K562 (cell line): ENCODE results near the gene OR7A10. TPM values are rescaled to one million over a fixed set of nuclear protein-coding genes. Genes with fewer than 3 reads are reported as not detected.
A peak's percentile ranks its signal among the peaks of the same experiment; 100 is the strongest.

Experiments
- ATF1 ChIP-seq, 2 experiments: fragments of 450-650 bp in 1 of 2; IDR thresholded peaks; 2 replicates each; pipeline ENCODE4 v1.6.1; 2016; ENCODE audit warnings: missing compliant biosample characterization in 1 of 2, missing genetic modification characterization in 1 of 2
- CEBPB ChIP-seq: fragments of 450-650 bp; IDR thresholded peaks from 2 replicates; pipeline ENCODE4 v1.6.1; 2016; ENCODE audit warnings: missing genetic modification characterization, missing compliant biosample characterization
- FOXA3 ChIP-seq, 2 experiments: fragments of 450-650 bp in 1 of 2; sonication (generic) in 1 of 2; formaldehyde crosslinking; IDR thresholded peaks in 1 of 2; conservative IDR thresholded peaks in 1 of 2; 2 replicates each; pipeline versions ENCODE4 v1.4.0 to v1.8.0; 2020 to 2022; ENCODE audit warnings: mild to moderate bottlenecking in 2 of 2, missing genetic modification reagents in 1 of 2
- HIVEP1 ChIP-seq: fragments of 250-450 bp; sonication (Bioruptor Pico); IDR thresholded peaks from 2 replicates; pipeline ENCODE4 v1.4.0; 2020; ENCODE audit warnings: mild to moderate bottlenecking
- MEF2D ChIP-seq: conservative IDR thresholded peaks from 2 replicates; pipeline ENCODE4 v1.6.1; 2016; ENCODE audit warnings: low read depth, missing genetic modification characterization, missing compliant biosample characterization
- NFE2L1 ChIP-seq: fragments of 450-650 bp; IDR thresholded peaks from 2 replicates; pipeline ENCODE4 v1.6.1; 2016; ENCODE audit warnings: missing genetic modification characterization, low read depth, mild to moderate bottlenecking, missing compliant biosample characterization, moderate library complexity, borderline replicate concordance
- NFIX ChIP-seq: fragments of 250-450 bp; sonication (Bioruptor Pico); IDR thresholded peaks from 2 replicates; pipeline ENCODE4 v1.4.0; 2020; ENCODE audit warnings: low read depth, mild to moderate bottlenecking, moderate library complexity
- RBBP5 ChIP-seq: fragments of 200-600 bp; sonication (generic); IDR thresholded peaks from 2 replicates; pipeline ENCODE4 v1.6.1; 2012; ENCODE audit warnings: borderline replicate concordance, mild to moderate bottlenecking, low read length, control low read depth, inconsistent platforms; ENCODE audit not compliant: insufficient read depth, poor library complexity, severe bottlenecking
- SPI1 ChIP-seq: IDR thresholded peaks from 2 replicates; pipeline ENCODE4 v1.6.1; 2011; ENCODE audit warnings: low read depth, low read length, control low read depth, borderline replicate concordance
- TSC22D4 ChIP-seq: fragments of 450-650 bp; IDR thresholded peaks from 2 replicates; pipeline ENCODE4 v1.6.1; 2016; ENCODE audit warnings: missing genetic modification characterization, missing biosample characterization, control low read depth
- ZNF589 ChIP-seq: fragments of 200-800 bp; sonication (Bioruptor generic); IDR thresholded peaks from 2 replicates; pipeline ENCODE4 v1.6.1; 2016; ENCODE audit warnings: low read depth, missing genetic modification characterization, missing compliant biosample characterization
- ZNF699 ChIP-seq: fragments of 250-450 bp; sonication (Bioruptor Pico); IDR thresholded peaks from 2 replicates; pipeline ENCODE4 v1.8.0; 2021; ENCODE audit warnings: mild to moderate bottlenecking, moderate library complexity; ENCODE audit not compliant: insufficient replicate concordance
- polyA plus RNA-seq, 8 experiments: library from polyadenylated mRNA; depleted of rRNA in 4 of 8; stranded (reverse) in 5 of 8; unstranded in 3 of 8; fragments of >200 nt; fragmentation: Nextera tagmentation in 2 of 8; fragmentation: Illumina TruSeq in 1 of 8; extraction: Ambion mirVana in 2 of 8; extraction: Trizol in 1 of 8; gene quantifications; 2 replicates each; pipeline versions ENCODE4 v1.2.1 to v1.2.3, GENCODE V29; 2011 to 2014; ENCODE audit warnings: inconsistent platforms in 1 of 8, missing spikeins in 1 of 8
- total RNA-seq, 7 experiments: library from RNA; depleted of rRNA in 6 of 7; stranded (reverse); fragments of >200 nt in 6 of 7; fragmentation: Illumina TruSeq in 2 of 7; extraction: Trizol in 2 of 7; gene quantifications; 2 replicates each; pipeline versions ENCODE4 v1.2.1 to v1.2.3, GENCODE V29; 2011 to 2021; ENCODE audit warnings: low replicate concordance in 1 of 7
- TF ChIP-seq, protein P1 (sequence below): fragments of 450-650 bp; IDR thresholded peaks from 2 replicates; pipeline ENCODE4 v1.6.1; 2016; ENCODE audit warnings: missing biosample characterization, missing genetic modification characterization
- TF ChIP-seq, protein P2 (sequence below), 2 experiments: IDR thresholded peaks; 2 replicates each; pipeline ENCODE4 v1.6.1; 2011; ENCODE audit warnings: borderline replicate concordance in 1 of 2, control low read depth in 1 of 2, low read depth in 1 of 2, low read length in 1 of 2, mild to moderate bottlenecking in 1 of 2, mixed read lengths in 1 of 2, moderate library complexity in 1 of 2; ENCODE audit not compliant: insufficient read depth in 1 of 2, insufficient read length in 1 of 2, poor library complexity in 1 of 2, severe bottlenecking in 1 of 2; ENCODE audit errors: extremely low read depth in 1 of 2
- TF ChIP-seq, protein P3 (sequence below): sonication (generic); formaldehyde crosslinking; IDR thresholded peaks from 2 replicates; pipeline ENCODE4 v1.8.0; 2022; ENCODE audit warnings: missing genetic modification reagents, mild to moderate bottlenecking, moderate library complexity, borderline replicate concordance
- TF ChIP-seq, protein P4 (sequence below): fragments of 250-450 bp; sonication (Bioruptor Pico); IDR thresholded peaks from 2 replicates; pipeline ENCODE4 v1.5.0; 2021; ENCODE audit warnings: mild to moderate bottlenecking, borderline replicate concordance
- TF ChIP-seq, protein P5 (sequence below): fragments of 450-650 bp; IDR thresholded peaks from 2 replicates; pipeline ENCODE4 v1.6.1; 2014; ENCODE audit warnings: low read depth, mild to moderate bottlenecking, moderate library complexity, borderline replicate concordance
- TF ChIP-seq, protein P6 (sequence below), 2 experiments: fragments of 250-450 bp in 1 of 2; fragments of 450-650 bp in 1 of 2; sonication (Bioruptor Pico) in 1 of 2; IDR thresholded peaks; 2 replicates each; pipeline versions ENCODE4 v1.6.1 to v1.8.0; 2016 to 2021; ENCODE audit warnings: mild to moderate bottlenecking in 2 of 2, moderate library complexity in 2 of 2, missing compliant biosample characterization in 1 of 2, missing genetic modification characterization in 1 of 2

The OR7A10 gene
- total and polyA plus RNA-seq, 9 of the 15 experiments (the other 6 are each of a cell fraction or from before 2014, with no cell fraction given) = not detected

DNA sequence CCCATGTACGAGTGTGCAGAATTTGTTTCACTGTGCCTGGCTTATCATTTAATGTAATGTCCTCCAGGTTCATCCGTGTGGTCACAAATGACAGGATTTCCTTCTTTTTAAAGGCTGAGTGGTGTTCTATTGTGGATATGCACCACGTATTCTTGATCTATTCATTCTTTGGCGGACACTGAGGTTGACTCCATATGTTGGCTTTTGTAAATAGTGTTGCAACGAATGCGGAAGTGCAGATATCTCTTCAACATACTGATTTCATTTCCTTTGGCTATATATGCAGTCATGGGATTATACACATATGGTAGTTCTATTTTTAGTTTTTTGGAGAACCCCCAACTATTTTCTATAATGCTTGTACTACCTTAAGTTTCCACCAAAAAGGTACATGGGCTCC lies 26.8 kb downstream of the OR7A10 start (continued):
- TF ChIP-seq FOXA3 (CRISPR knock-in tag; conservative IDR thresholded peaks at IDR 0.05 in 1 of 2, IDR thresholded peaks at IDR 0.05 in 1 of 2) = peak in 1 of 2 experiments; percentile 48; a peak in 2 of 4 replicates
- TF ChIP-seq, protein P1, sequence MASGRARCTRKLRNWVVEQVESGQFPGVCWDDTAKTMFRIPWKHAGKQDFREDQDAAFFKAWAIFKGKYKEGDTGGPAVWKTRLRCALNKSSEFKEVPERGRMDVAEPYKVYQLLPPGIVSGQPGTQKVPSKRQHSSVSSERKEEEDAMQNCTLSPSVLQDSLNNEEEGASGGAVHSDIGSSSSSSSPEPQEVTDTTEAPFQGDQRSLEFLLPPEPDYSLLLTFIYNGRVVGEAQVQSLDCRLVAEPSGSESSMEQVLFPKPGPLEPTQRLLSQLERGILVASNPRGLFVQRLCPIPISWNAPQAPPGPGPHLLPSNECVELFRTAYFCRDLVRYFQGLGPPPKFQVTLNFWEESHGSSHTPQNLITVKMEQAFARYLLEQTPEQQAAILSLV (tag) = no peak
- TF ChIP-seq, protein P2, sequence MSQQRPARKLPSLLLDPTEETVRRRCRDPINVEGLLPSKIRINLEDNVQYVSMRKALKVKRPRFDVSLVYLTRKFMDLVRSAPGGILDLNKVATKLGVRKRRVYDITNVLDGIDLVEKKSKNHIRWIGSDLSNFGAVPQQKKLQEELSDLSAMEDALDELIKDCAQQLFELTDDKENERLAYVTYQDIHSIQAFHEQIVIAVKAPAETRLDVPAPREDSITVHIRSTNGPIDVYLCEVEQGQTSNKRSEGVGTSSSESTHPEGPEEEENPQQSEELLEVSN (IDR thresholded peaks at IDR 0.05; ENCODE audit: borderline replicate concordance in 1 of 2, extremely low read depth in 1 of 2, insufficient read depth in 1 of 2, insufficient read length in 1 of 2, low read depth in 1 of 2, low read length in 1 of 2, poor library complexity in 1 of 2, severe bottlenecking in 1 of 2) = no peak
- TF ChIP-seq, protein P3, sequence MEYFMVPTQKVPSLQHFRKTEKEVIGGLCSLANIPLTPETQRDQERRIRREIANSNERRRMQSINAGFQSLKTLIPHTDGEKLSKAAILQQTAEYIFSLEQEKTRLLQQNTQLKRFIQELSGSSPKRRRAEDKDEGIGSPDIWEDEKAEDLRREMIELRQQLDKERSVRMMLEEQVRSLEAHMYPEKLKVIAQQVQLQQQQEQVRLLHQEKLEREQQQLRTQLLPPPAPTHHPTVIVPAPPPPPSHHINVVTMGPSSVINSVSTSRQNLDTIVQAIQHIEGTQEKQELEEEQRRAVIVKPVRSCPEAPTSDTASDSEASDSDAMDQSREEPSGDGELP (CRISPR knock-in tag) = no peak
- no peak for TF ChIP-seq RBBP5
- no peak for TF ChIP-seq ZNF589
- TF ChIP-seq NFE2L1 = no peak
- no peak for TF ChIP-seq TSC22D4 (tag)
- TF ChIP-seq, protein P4, sequence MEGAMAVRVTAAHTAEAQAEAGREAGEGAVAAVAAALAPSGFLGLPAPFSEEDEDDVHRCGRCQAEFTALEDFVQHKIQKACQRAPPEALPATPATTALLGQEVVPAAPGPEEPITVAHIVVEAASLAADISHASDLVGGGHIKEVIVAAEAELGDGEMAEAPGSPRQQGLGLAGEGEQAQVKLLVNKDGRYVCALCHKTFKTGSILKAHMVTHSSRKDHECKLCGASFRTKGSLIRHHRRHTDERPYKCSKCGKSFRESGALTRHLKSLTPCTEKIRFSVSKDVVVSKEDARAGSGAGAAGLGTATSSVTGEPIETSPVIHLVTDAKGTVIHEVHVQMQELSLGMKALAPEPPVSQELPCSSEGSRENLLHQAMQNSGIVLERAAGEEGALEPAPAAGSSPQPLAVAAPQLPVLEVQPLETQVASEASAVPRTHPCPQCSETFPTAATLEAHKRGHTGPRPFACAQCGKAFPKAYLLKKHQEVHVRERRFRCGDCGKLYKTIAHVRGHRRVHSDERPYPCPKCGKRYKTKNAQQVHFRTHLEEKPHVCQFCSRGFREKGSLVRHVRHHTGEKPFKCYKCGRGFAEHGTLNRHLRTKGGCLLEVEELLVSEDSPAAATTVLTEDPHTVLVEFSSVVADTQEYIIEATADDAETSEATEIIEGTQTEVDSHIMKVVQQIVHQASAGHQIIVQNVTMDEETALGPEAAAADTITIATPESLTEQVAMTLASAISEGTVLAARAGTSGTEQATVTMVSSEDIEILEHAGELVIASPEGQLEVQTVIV (CRISPR knock-in tag) = no peak
- TF ChIP-seq, protein P5, sequence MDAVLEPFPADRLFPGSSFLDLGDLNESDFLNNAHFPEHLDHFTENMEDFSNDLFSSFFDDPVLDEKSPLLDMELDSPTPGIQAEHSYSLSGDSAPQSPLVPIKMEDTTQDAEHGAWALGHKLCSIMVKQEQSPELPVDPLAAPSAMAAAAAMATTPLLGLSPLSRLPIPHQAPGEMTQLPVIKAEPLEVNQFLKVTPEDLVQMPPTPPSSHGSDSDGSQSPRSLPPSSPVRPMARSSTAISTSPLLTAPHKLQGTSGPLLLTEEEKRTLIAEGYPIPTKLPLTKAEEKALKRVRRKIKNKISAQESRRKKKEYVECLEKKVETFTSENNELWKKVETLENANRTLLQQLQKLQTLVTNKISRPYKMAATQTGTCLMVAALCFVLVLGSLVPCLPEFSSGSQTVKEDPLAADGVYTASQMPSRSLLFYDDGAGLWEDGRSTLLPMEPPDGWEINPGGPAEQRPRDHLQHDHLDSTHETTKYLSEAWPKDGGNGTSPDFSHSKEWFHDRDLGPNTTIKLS = peak; percentile 42; the same call in 1 of the 2 replicates
- peak; percentile 63 for TF ChIP-seq CEBPB (tag)
- peak; percentile 49; the same call in 1 of the 2 replicates for TF ChIP-seq MEF2D (tag)
- no peak for TF ChIP-seq ZNF699 (CRISPR knock-in tag)
- TF ChIP-seq HIVEP1 = no peak
- TF ChIP-seq, protein P6, sequence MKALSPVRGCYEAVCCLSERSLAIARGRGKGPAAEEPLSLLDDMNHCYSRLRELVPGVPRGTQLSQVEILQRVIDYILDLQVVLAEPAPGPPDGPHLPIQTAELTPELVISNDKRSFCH (CRISPR knock-in tag; IDR thresholded peaks at IDR 0.05) = no peak
- TF ChIP-seq, protein P6 (tag; IDR thresholded peaks at IDR 0.05) = no peak
- TF ChIP-seq NFIX = no peak
- no peak for TF ChIP-seq ATF1 (CRISPR knock-in tag; IDR thresholded peaks at IDR 0.05)
- no peak for TF ChIP-seq ATF1 (tag; IDR thresholded peaks at IDR 0.05)
- peak; percentile 85 for TF ChIP-seq SPI1
